Measurements from ENCODE around the gene ITGB4.

The ITGB4 gene

DNA sequence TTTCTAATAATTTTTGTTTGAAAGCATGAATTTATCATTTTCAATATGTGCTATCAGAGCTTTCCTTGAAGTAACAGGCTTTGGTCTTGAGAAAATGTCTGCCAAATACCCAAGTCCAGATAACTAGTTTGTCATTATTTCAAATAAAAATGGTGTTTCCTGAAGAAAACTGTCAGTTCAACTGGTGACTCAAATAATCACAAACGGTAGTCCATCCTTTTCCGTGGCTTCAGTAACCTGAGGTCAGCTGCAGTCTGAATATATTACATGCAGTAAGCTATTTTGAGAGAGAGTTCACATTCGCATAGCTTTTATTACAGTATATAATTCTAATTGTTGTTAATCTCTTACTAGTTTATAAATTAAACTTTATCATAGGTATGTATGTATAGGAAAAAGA lies 44.8 kb upstream of the ITGB4 start:
- Histone ChIP-seq H2AFZ (ENCODE audit: low read length) (no peak overlapping the region), H3K27ac (ENCODE audit: low read length) (no peak overlapping the region), H3K4me1 (ENCODE audit: low read length) (no peaks in the 10 kb centered on the region), H3K9me3 (replicated peaks; ENCODE audit: insufficient read depth, low read length) (no peaks in the 10 kb centered on the region), H3K79me2 (ENCODE audit: low read length) (peaks cover 64% of the 10 kb centered on the region), H3K9ac (ENCODE audit: low read length) (no peak overlapping the region), H4K20me1 (ENCODE audit: insufficient read depth, low read length) (no peaks in the 10 kb centered on the region), H3F3A (ENCODE audit: insufficient read depth, low read length) (peaks cover 9% of the 10 kb centered on the region; the same call in 1 of the 2 replicates), H3K9me2 (replicated peaks; ENCODE audit: insufficient read depth, low read length) (no peaks in the 10 kb centered on the region), H3K27me3 (replicated peaks; ENCODE audit: insufficient read depth, low read length) (no peaks in the 10 kb centered on the region), H3K4me3 (ENCODE audit: low read length) (no peak overlapping the region), H3K4me2 (ENCODE audit: low read depth, low read length) (no peak overlapping the region), H3K36me3 (replicated peaks; ENCODE audit: insufficient read depth, low read length) (peaks cover 6% of the 10 kb centered on the region; the same call in 1 of the 2 replicates)
- TF ChIP-seq EZH2 (optimal IDR thresholded peaks at IDR 0.05; ENCODE audit: low read depth, low read length): no peak
- no peak for DNase-seq

- H3K9me2 ChIP-seq (replicated peaks; ENCODE audit: insufficient read depth, low read length): no peaks in the 10 kb centered on the region
- H3K27me3 ChIP-seq (replicated peaks; ENCODE audit: insufficient read depth, low read length): no peaks in the 10 kb centered on the region
- no peaks in the 10 kb centered on the region for H4K20me1 ChIP-seq (ENCODE audit: insufficient read depth, low read length)
- H2AFZ ChIP-seq (ENCODE audit: low read length): no peak overlapping the region
- no peak for DNase-seq
- peaks cover 78% of the 10 kb centered on the region for H3K79me2 ChIP-seq (ENCODE audit: low read length)
- H3K4me2 ChIP-seq (ENCODE audit: low read depth, low read length): no peak overlapping the region
- H3K9ac ChIP-seq (ENCODE audit: low read length): no peak overlapping the region
- no peak overlapping the region for H3K27ac ChIP-seq (ENCODE audit: low read length)
- H3F3A ChIP-seq (ENCODE audit: insufficient read depth, low read length): peaks cover 1% of the 10 kb centered on the region; the same call in 1 of the 2 replicates
- no peaks in the 10 kb centered on the region for H3K9me3 ChIP-seq (replicated peaks; ENCODE audit: insufficient read depth, low read length)
- no peak for TF ChIP-seq EZH2phosphoT487 (IDR thresholded peaks at IDR 0.05; ENCODE audit: low read length)
- no peak for TF ChIP-seq EZH2 (optimal IDR thresholded peaks at IDR 0.05; ENCODE audit: low read depth, low read length)
- no peaks in the 10 kb centered on the region for H3K36me3 ChIP-seq (replicated peaks; ENCODE audit: insufficient read depth, low read length)
- H3K4me1 ChIP-seq (ENCODE audit: low read length): no peaks in the 10 kb centered on the region
- no peak overlapping the region for H3K4me3 ChIP-seq (ENCODE audit: low read length)
Measured at GRCh38 chr17:75679706-75680211, 41.5 kb upstream of the ITGB4 start.

DNA sequence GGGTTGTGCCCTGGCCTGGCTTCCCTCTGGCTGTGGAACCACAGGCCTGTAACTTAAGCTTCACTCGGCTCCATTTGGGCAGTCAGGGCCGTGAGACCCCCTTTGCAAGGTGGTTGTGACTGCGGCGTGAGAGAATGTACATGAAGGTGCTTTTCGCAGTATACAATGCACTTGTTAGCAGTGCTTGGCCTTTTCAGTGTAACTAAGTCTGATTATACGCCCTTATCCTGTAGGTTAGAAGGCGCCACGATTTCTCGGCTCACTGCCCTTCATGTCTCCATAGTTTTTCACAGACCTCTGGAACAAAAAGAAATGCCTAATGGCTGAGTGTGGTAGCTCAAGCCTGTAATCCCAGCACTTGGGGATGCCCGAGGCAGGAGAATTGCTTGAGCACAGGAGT lies 40.8 kb upstream of the ITGB4 start:
- H3K4me3 ChIP-seq (ENCODE audit: low read length): no peak overlapping the region
- no peak overlapping the region for H3K4me2 ChIP-seq (ENCODE audit: low read depth, low read length)
- H3K4me1 ChIP-seq (ENCODE audit: low read length): no peaks in the 10 kb centered on the region
- H2AFZ ChIP-seq (ENCODE audit: low read length): no peak overlapping the region
- no peaks in the 10 kb centered on the region for H3K9me3 ChIP-seq (replicated peaks; ENCODE audit: insufficient read depth, low read length)
- H4K20me1 ChIP-seq (ENCODE audit: insufficient read depth, low read length): no peaks in the 10 kb centered on the region
- peaks cover 82% of the 10 kb centered on the region for H3K79me2 ChIP-seq (ENCODE audit: low read length)
- no peaks in the 10 kb centered on the region for H3K27me3 ChIP-seq (replicated peaks; ENCODE audit: insufficient read depth, low read length)
- H3K36me3 ChIP-seq (replicated peaks; ENCODE audit: insufficient read depth, low read length): no peaks in the 10 kb centered on the region
- H3K9ac ChIP-seq (ENCODE audit: low read length): no peak overlapping the region
- H3K27ac ChIP-seq (ENCODE audit: low read length): no peak overlapping the region
- no peaks in the 10 kb centered on the region for H3K9me2 ChIP-seq (replicated peaks; ENCODE audit: insufficient read depth, low read length)
- TF ChIP-seq EZH2 (optimal IDR thresholded peaks at IDR 0.05; ENCODE audit: low read depth, low read length) (no peak), EZH2phosphoT487 (IDR thresholded peaks at IDR 0.05; ENCODE audit: low read length) (no peak)
- TF ChIP-seq, protein P1, sequence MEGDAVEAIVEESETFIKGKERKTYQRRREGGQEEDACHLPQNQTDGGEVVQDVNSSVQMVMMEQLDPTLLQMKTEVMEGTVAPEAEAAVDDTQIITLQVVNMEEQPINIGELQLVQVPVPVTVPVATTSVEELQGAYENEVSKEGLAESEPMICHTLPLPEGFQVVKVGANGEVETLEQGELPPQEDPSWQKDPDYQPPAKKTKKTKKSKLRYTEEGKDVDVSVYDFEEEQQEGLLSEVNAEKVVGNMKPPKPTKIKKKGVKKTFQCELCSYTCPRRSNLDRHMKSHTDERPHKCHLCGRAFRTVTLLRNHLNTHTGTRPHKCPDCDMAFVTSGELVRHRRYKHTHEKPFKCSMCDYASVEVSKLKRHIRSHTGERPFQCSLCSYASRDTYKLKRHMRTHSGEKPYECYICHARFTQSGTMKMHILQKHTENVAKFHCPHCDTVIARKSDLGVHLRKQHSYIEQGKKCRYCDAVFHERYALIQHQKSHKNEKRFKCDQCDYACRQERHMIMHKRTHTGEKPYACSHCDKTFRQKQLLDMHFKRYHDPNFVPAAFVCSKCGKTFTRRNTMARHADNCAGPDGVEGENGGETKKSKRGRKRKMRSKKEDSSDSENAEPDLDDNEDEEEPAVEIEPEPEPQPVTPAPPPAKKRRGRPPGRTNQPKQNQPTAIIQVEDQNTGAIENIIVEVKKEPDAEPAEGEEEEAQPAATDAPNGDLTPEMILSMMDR (IDR thresholded peaks at IDR 0.05; ENCODE audit: low read length): no peak
- no peak for DNase-seq
- no peaks in the 10 kb centered on the region for H3F3A ChIP-seq (ENCODE audit: insufficient read depth, low read length)

DNA sequence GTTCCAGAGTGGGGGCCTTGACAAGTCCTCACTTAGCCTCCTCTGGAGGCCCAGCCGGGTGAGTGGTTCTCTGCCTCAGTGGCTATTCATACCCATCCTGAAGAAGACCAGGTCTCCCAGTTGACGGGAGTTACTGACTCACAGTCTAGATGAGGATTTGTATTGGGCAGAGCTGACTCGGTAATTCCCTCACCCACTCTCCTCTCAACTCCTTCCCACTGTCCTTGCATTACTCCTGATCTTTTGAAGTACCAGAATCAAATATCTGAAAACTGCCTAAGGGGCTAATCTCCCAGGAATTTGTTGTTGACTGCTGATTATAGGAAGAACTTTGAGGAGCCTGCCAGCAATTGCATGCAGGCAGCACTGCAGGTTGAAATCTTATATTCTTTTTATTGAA lies 40.0 kb upstream of the ITGB4 start:
- Histone ChIP-seq H4K20me1 (ENCODE audit: insufficient read depth, low read length) (no peaks in the 10 kb centered on the region), H3K4me2 (ENCODE audit: low read depth, low read length) (no peak overlapping the region), H3K36me3 (replicated peaks; ENCODE audit: insufficient read depth, low read length) (no peaks in the 10 kb centered on the region), H3K9me2 (replicated peaks; ENCODE audit: insufficient read depth, low read length) (no peaks in the 10 kb centered on the region), H3F3A (ENCODE audit: insufficient read depth, low read length) (no peaks in the 10 kb centered on the region), H3K4me3 (ENCODE audit: low read length) (no peak overlapping the region), H3K79me2 (ENCODE audit: low read length) (peaks cover 82% of the 10 kb centered on the region), H3K27ac (ENCODE audit: low read length) (no peak overlapping the region), H3K27me3 (replicated peaks; ENCODE audit: insufficient read depth, low read length) (no peaks in the 10 kb centered on the region), H3K4me1 (ENCODE audit: low read length) (no peaks in the 10 kb centered on the region), H2AFZ (ENCODE audit: low read length) (no peak overlapping the region), H3K9ac (ENCODE audit: low read length) (no peak overlapping the region), H3K9me3 (replicated peaks; ENCODE audit: insufficient read depth, low read length) (no peaks in the 10 kb centered on the region)
- TF ChIP-seq EZH2phosphoT487 (IDR thresholded peaks at IDR 0.05; ENCODE audit: low read length): no peak
- TF ChIP-seq, protein P1 (IDR thresholded peaks at IDR 0.05; ENCODE audit: low read length): no peak
- no peak for TF ChIP-seq EZH2 (optimal IDR thresholded peaks at IDR 0.05; ENCODE audit: low read depth, low read length)
- no peak for DNase-seq
